ENCODE measurements around the gene ZRANB1. TPM values are rescaled to one million over a fixed set of nuclear protein-coding genes. Genes with fewer than 3 reads are reported as not detected.
A peak's percentile ranks its signal among the peaks of the same experiment; 100 is the strongest.

Gene ZRANB1
- total RNA-seq, 2 donors from 2014 or later = 26.0 to 26.9 TPM

DNA sequence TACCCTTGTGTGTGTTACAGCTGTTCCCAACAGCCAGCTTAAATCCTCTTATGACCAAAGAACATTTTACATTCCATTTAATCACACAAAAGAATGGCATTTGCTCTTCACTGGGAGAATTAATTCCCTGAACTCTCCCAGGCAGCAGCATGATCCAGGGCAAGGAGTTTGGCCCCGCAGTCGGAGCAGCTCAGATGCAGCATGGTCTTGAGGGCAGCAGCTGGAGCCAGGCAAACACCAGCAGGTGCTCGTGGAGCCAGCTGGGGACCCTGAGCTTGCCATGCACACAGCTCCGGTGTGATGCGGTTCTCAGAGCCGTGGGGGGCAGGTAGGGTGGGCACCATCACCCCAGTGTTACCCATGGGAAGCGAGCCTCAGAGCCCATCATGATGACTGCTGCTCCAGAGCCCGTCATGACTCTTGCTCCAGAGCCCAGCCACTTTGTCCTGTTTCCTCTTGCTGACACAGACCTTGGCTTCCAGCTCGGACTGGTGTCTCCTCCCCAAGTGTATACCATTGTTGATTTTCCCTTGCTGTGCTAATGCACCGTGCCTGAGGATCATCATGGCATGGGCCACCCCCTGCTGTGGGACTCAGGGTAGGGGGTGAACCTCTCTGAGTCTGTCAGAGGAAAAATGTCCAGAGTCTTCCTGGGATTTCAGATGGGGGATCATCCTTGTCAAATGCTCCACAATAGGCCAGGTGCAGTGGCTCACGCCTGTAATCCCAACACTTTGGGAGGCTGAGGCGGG is 75.8 kb downstream of the ZRANB1 start:
- Histone ChIP-seq H3K4me3 (ENCODE audit: low read length) (no peak overlapping the region), H3K9me3 (ENCODE audit: control insufficient read depth, low read length) (peaks cover 20% of the 10 kb centered on the region), H3K4me1 (ENCODE audit: control insufficient read depth, insufficient read depth, low read length) (no peaks in the 10 kb centered on the region), H3K27ac (ENCODE audit: low read depth, low read length) (no peak overlapping the region), H3K27me3 (ENCODE audit: control insufficient read depth, insufficient read depth, low read length, poor library complexity, severe bottlenecking) (no peaks in the 10 kb centered on the region), H3K9ac (ENCODE audit: extremely low read depth, low read length, poor library complexity, severe bottlenecking) (no peak overlapping the region), H3K36me3 (ENCODE audit: control insufficient read depth, insufficient read depth, low read length) (peaks cover 22% of the 10 kb centered on the region)
- no peaks in the 10 kb centered on the region for H3K27me3 Mint-ChIP-seq (ENCODE audit: insufficient read depth)
- H3K4me1 Mint-ChIP-seq = peaks cover 8% of the 10 kb centered on the region
- H3K4me3 Mint-ChIP-seq = no peak overlapping the region
- H3K27ac Mint-ChIP-seq = peak overlapping the region; percentile 52
- no peak for DNase-seq
- H3K9me3 Mint-ChIP-seq = peaks cover 24% of the 10 kb centered on the region
- H3K36me3 Mint-ChIP-seq (ENCODE audit: low read depth) = peaks cover 47% of the 10 kb centered on the region
- TF ChIP-seq, protein P1, sequence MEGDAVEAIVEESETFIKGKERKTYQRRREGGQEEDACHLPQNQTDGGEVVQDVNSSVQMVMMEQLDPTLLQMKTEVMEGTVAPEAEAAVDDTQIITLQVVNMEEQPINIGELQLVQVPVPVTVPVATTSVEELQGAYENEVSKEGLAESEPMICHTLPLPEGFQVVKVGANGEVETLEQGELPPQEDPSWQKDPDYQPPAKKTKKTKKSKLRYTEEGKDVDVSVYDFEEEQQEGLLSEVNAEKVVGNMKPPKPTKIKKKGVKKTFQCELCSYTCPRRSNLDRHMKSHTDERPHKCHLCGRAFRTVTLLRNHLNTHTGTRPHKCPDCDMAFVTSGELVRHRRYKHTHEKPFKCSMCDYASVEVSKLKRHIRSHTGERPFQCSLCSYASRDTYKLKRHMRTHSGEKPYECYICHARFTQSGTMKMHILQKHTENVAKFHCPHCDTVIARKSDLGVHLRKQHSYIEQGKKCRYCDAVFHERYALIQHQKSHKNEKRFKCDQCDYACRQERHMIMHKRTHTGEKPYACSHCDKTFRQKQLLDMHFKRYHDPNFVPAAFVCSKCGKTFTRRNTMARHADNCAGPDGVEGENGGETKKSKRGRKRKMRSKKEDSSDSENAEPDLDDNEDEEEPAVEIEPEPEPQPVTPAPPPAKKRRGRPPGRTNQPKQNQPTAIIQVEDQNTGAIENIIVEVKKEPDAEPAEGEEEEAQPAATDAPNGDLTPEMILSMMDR (conservative IDR thresholded peaks at IDR 0.05) = no peak
- WGBS, 2 experiments (ENCODE audit: insufficient coverage in 1 of 2, insufficient read length in 1 of 2) = 89 to 91% methylated on average over 10 to 12 of the region's 12 CpGs

DNA sequence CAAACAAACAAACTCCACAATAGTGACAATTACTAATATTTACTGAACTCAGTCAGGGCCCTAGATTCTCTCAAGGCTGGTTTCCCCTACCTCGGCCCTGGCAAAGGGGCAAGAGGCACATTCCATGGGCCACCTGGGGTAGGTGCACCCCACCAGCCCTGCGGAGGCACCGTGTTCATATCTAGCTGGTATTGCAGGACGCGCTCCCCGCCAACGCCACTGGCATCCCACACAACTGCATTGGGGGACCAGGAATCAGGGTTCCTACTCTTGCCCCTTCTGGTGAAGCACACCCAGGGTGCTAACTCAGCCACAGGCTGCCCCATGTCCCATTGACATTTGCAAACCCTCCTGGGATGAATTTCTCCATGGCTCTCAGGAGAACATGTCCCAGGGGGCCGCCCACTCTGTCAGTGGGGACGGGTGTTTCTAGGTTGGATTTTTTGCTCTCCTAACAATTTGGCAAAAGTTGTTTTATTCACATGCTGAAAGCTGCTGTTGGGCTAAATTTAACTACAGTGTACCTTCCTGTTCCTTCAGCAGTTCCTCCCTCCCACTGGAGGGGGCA is 76.7 kb downstream of the ZRANB1 start:
- Mint-ChIP-seq H3K4me1 (peaks cover 8% of the 10 kb centered on the region), H3K27me3 (ENCODE audit: insufficient read depth) (no peaks in the 10 kb centered on the region), H3K36me3 (ENCODE audit: low read depth) (peaks cover 54% of the 10 kb centered on the region), H3K27ac (peak overlapping the region; percentile 74), H3K4me3 (no peak overlapping the region), H3K9me3 (peaks cover 24% of the 10 kb centered on the region)
- TF ChIP-seq, protein P1 (conservative IDR thresholded peaks at IDR 0.05) = no peak
- peaks cover 23% of the 10 kb centered on the region for H3K36me3 ChIP-seq (ENCODE audit: control insufficient read depth, insufficient read depth, low read length)
- no peak overlapping the region for H3K9ac ChIP-seq (ENCODE audit: extremely low read depth, low read length, poor library complexity, severe bottlenecking)
- H3K27me3 ChIP-seq (ENCODE audit: control insufficient read depth, insufficient read depth, low read length, poor library complexity, severe bottlenecking) = no peaks in the 10 kb centered on the region
- WGBS, 2 experiments (ENCODE audit: insufficient coverage in 1 of 2, insufficient read length in 1 of 2) = 96 to 98% methylated on average over 9 of the region's 9 CpGs
- H3K4me1 ChIP-seq (ENCODE audit: control insufficient read depth, insufficient read depth, low read length) = no peaks in the 10 kb centered on the region
- H3K9me3 ChIP-seq (ENCODE audit: control insufficient read depth, low read length) = peaks cover 20% of the 10 kb centered on the region
- no peak overlapping the region for H3K27ac ChIP-seq (ENCODE audit: low read depth, low read length)
- DNase-seq = no peak
- no peak overlapping the region for H3K4me3 ChIP-seq (ENCODE audit: low read length)

DNA sequence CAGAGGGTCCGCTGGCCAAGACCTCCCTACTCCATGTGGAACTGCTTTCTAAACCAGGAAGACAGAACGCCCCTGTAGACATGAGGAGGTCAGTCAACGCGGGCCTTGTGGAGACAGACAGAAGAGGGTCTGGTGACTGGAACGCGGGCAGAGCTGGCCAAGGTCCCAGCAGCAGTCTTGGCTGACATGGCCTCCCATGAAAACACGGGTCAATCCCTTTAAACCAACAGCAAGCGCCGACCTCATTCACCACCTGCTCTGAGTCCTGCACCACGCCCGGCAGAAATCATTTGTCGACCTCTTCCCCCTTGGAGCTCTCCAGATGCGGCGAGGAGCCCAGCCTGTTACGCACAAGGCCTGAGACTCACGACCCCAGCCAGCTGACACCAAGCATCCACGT is 78.5 kb downstream of the ZRANB1 start:
- no peak overlapping the region for H3K27ac Mint-ChIP-seq
- peaks cover 16% of the 10 kb centered on the region for H3K4me1 Mint-ChIP-seq
- 93 to 98% methylated on average over 9 to 17 of the region's 17 CpGs for WGBS, 2 experiments (ENCODE audit: insufficient coverage in 1 of 2, insufficient read length in 1 of 2)
- peaks cover 24% of the 10 kb centered on the region for H3K9me3 Mint-ChIP-seq
- Histone ChIP-seq H3K36me3 (ENCODE audit: control insufficient read depth, insufficient read depth, low read length) (peaks cover 22% of the 10 kb centered on the region), H3K4me3 (ENCODE audit: low read length) (no peak overlapping the region), H3K9ac (ENCODE audit: extremely low read depth, low read length, poor library complexity, severe bottlenecking) (no peak overlapping the region), H3K4me1 (ENCODE audit: control insufficient read depth, insufficient read depth, low read length) (no peaks in the 10 kb centered on the region), H3K9me3 (ENCODE audit: control insufficient read depth, low read length) (peaks cover 20% of the 10 kb centered on the region), H3K27ac (ENCODE audit: low read depth, low read length) (no peak overlapping the region), H3K27me3 (ENCODE audit: control insufficient read depth, insufficient read depth, low read length, poor library complexity, severe bottlenecking) (no peaks in the 10 kb centered on the region)
- no peak for DNase-seq
- H3K36me3 Mint-ChIP-seq (ENCODE audit: low read depth) = peaks cover 56% of the 10 kb centered on the region
- TF ChIP-seq, protein P1 (conservative IDR thresholded peaks at IDR 0.05) = no peak
- no peak overlapping the region for H3K4me3 Mint-ChIP-seq
- no peaks in the 10 kb centered on the region for H3K27me3 Mint-ChIP-seq (ENCODE audit: insufficient read depth)
